GM12878 (cell line): ENCODE measurements around the gene RARRES1. TPM values are rescaled to one million over a fixed set of nuclear protein-coding genes. Genes with fewer than 3 reads are reported as not detected.

Experiments used
- CBFB ChIP-seq: IDR thresholded peaks from 2 replicates; pipeline ENCODE4 v1.6.1; 2016; ENCODE audit warnings: antibody characterized with exemption, low read depth
- CBX3 ChIP-seq: fragments of 200-600 bp; sonication (generic); IDR thresholded peaks from 2 replicates; pipeline ENCODE4 v1.6.1; 2016; ENCODE audit warnings: low read depth, borderline replicate concordance
- CEBPZ ChIP-seq: fragments of 150-350 bp; IDR thresholded peaks from 2 replicates; pipeline ENCODE4 v1.6.1; 2016; ENCODE audit warnings: low read depth, low read length
- FOXK2 ChIP-seq: fragments of 450-650 bp; IDR thresholded peaks from 2 replicates; pipeline ENCODE4 v1.6.1; 2017; ENCODE audit warnings: mild to moderate bottlenecking, moderate library complexity
- FOXM1 ChIP-seq: IDR thresholded peaks from 2 replicates; pipeline ENCODE4 v1.6.1; 2012; ENCODE audit warnings: low read depth, mild to moderate bottlenecking, inconsistent platforms, low read length, moderate library complexity
- HDAC6 ChIP-seq: fragments of 200-600 bp; sonication (generic); IDR thresholded peaks from one replicate; pipeline ENCODE4 v1.8.0; 2017; ENCODE audit warnings: antibody characterized with exemption; ENCODE audit not compliant: unreplicated experiment
- NR2C2 ChIP-seq: IDR thresholded peaks from 2 replicates; pipeline ENCODE4 v1.6.1; 2011; ENCODE audit warnings: borderline replicate concordance, low read depth; ENCODE audit not compliant: control insufficient read depth, insufficient read length
- PML ChIP-seq: IDR thresholded peaks from 2 replicates; pipeline ENCODE4 v1.6.1; 2012; ENCODE audit warnings: low read length, inconsistent platforms
- RUNX3 ChIP-seq: IDR thresholded peaks from 2 replicates; pipeline ENCODE4 v1.6.1; 2012; ENCODE audit warnings: low read length, inconsistent platforms
- polyA plus RNA-seq, 11 experiments: library from polyadenylated mRNA; depleted of rRNA in 4 of 11; unstranded in 6 of 11; stranded (reverse) in 5 of 11; fragments of >200 nt; fragmentation: Nextera tagmentation in 4 of 11; fragmentation: Illumina TruSeq in 1 of 11; extraction: Ambion mirVana in 4 of 11; extraction: Trizol in 1 of 11; gene quantifications; 1 replicate in 1 of 11; 2 replicates in 10 of 11; pipeline versions ENCODE4 v1.2.1 to v1.2.3, GENCODE V29; 2011 to 2016; ENCODE audit warnings: inconsistent platforms in 2 of 11, missing spikeins in 2 of 11, low read depth in 1 of 11
- total RNA-seq, 4 experiments: library from RNA; depleted of rRNA in 3 of 4; stranded (reverse); fragments of >200 nt in 3 of 4; fragmentation: Illumina TruSeq in 1 of 4; extraction: Trizol in 1 of 4; gene quantifications; 2 replicates each; pipeline versions ENCODE4 v1.2.1 to v1.2.3, GENCODE V29; 2013 to 2021
- TF ChIP-seq, protein P1 (sequence below): fragments of 450-650 bp; IDR thresholded peaks from 2 replicates; pipeline ENCODE4 v1.6.1; 2016; ENCODE audit warnings: mild to moderate bottlenecking, moderate library complexity, borderline replicate concordance
- TF ChIP-seq, protein P2 (sequence below): fragments of 450-650 bp; IDR thresholded peaks from 2 replicates; pipeline ENCODE4 v1.6.1; 2017; ENCODE audit warnings: low read depth, mild to moderate bottlenecking, moderate library complexity
- TF ChIP-seq, protein P3 (sequence below): fragments of 450-650 bp; IDR thresholded peaks from 2 replicates; pipeline ENCODE4 v1.6.1; 2016; ENCODE audit warnings: mild to moderate bottlenecking
- TF ChIP-seq, protein P4 (sequence below): fragments of 450-650 bp; formaldehyde crosslinking; IDR thresholded peaks from 2 replicates; pipeline ENCODE4 v1.4.0; 2022; ENCODE audit warnings: mild to moderate bottlenecking, moderate library complexity

Gene RARRES1
- total and polyA plus RNA-seq, 10 of the 15 experiments (the other 5 are each of a cell fraction or from before 2014, with no cell fraction given) = 0.02 to 0.83 (median 0.63) TPM; not detected in 7

DNA sequence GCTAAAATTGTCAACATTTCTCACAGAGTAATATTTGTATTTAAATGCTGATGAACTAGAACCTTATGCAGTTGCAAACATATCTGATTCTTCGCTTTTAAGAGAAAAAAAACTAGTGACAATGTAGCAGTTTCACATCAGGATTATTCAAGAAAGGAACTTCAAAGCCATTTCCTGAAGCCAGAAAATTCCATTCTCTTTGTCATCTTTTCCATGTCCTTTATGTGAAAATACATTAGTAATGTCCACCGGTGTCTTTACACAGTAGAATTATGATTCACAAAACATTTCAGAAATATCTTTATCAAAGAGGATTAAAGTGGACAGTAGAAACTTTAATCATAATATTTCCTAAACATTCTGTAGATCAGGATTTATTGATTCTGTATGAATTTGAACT lies 47.1 kb downstream of the RARRES1 start (continued):
- TF ChIP-seq, protein P1, sequence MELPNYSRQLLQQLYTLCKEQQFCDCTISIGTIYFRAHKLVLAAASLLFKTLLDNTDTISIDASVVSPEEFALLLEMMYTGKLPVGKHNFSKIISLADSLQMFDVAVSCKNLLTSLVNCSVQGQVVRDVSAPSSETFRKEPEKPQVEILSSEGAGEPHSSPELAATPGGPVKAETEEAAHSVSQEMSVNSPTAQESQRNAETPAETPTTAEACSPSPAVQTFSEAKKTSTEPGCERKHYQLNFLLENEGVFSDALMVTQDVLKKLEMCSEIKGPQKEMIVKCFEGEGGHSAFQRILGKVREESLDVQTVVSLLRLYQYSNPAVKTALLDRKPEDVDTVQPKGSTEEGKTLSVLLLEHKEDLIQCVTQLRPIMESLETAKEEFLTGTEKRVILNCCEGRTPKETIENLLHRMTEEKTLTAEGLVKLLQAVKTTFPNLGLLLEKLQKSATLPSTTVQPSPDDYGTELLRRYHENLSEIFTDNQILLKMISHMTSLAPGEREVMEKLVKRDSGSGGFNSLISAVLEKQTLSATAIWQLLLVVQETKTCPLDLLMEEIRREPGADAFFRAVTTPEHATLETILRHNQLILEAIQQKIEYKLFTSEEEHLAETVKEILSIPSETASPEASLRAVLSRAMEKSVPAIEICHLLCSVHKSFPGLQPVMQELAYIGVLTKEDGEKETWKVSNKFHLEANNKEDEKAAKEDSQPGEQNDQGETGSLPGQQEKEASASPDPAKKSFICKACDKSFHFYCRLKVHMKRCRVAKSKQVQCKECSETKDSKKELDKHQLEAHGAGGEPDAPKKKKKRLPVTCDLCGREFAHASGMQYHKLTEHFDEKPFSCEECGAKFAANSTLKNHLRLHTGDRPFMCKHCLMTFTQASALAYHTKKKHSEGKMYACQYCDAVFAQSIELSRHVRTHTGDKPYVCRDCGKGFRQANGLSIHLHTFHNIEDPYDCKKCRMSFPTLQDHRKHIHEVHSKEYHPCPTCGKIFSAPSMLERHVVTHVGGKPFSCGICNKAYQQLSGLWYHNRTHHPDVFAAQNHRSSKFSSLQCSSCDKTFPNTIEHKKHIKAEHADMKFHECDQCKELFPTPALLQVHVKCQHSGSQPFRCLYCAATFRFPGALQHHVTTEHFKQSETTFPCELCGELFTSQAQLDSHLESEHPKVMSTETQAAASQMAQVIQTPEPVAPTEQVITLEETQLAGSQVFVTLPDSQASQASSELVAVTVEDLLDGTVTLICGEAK = no peak
- TF ChIP-seq CBX3 (no peak), PML (no peak), RUNX3 (no peak), FOXK2 (no peak), FOXM1 (no peak), HDAC6 (no peak), NR2C2 (no peak), CBFB (no peak), CEBPZ (no peak)
- TF ChIP-seq, protein P2, sequence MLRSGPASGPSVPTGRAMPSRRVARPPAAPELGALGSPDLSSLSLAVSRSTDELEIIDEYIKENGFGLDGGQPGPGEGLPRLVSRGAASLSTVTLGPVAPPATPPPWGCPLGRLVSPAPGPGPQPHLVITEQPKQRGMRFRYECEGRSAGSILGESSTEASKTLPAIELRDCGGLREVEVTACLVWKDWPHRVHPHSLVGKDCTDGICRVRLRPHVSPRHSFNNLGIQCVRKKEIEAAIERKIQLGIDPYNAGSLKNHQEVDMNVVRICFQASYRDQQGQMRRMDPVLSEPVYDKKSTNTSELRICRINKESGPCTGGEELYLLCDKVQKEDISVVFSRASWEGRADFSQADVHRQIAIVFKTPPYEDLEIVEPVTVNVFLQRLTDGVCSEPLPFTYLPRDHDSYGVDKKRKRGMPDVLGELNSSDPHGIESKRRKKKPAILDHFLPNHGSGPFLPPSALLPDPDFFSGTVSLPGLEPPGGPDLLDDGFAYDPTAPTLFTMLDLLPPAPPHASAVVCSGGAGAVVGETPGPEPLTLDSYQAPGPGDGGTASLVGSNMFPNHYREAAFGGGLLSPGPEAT = no peak
- TF ChIP-seq, protein P3, sequence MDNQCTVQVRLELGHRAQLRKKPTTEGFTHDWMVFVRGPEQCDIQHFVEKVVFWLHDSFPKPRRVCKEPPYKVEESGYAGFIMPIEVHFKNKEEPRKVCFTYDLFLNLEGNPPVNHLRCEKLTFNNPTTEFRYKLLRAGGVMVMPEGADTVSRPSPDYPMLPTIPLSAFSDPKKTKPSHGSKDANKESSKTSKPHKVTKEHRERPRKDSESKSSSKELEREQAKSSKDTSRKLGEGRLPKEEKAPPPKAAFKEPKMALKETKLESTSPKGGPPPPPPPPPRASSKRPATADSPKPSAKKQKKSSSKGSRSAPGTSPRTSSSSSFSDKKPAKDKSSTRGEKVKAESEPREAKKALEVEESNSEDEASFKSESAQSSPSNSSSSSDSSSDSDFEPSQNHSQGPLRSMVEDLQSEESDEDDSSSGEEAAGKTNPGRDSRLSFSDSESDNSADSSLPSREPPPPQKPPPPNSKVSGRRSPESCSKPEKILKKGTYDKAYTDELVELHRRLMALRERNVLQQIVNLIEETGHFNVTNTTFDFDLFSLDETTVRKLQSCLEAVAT = no peak
- TF ChIP-seq, protein P4, sequence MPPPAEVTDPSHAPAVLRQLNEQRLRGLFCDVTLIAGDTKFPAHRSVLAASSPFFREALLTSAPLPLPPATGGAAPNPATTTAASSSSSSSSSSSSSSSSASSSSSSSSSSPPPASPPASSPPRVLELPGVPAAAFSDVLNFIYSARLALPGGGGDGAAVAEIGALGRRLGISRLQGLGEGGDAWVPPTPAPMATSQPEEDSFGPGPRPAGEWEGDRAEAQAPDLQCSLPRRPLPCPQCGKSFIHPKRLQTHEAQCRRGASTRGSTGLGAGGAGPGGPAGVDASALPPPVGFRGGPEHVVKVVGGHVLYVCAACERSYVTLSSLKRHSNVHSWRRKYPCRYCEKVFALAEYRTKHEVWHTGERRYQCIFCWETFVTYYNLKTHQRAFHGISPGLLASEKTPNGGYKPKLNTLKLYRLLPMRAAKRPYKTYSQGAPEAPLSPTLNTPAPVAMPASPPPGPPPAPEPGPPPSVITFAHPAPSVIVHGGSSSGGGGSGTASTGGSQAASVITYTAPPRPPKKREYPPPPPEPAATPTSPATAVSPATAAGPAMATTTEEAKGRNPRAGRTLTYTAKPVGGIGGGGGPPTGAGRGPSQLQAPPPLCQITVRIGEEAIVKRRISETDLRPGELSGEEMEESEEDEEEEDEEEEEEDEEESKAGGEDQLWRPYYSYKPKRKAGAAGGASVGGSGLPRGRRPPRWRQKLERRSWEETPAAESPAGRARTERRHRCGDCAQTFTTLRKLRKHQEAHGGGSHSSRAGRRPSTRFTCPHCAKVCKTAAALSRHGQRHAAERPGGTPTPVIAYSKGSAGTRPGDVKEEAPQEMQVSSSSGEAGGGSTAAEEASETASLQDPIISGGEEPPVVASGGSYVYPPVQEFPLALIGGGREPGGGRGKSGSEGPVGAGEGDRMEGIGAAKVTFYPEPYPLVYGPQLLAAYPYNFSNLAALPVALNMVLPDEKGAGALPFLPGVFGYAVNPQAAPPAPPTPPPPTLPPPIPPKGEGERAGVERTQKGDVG (CRISPR knock-in tag) = no peak
